Erythroblast (primary cell): ENCODE measurements around the gene JAK2.

Experiments used
- GATA1 ChIP-seq: IDR thresholded peaks from 2 replicates; pipeline ENCODE4 v1.6.1; 2011; ENCODE audit warnings: low read depth, mild to moderate bottlenecking, control low read depth, low read length, moderate library complexity
- POLR2A ChIP-seq: IDR thresholded peaks from 2 replicates; pipeline ENCODE4 v1.6.1; 2011; ENCODE audit warnings: mild to moderate bottlenecking, low read length

DNA sequence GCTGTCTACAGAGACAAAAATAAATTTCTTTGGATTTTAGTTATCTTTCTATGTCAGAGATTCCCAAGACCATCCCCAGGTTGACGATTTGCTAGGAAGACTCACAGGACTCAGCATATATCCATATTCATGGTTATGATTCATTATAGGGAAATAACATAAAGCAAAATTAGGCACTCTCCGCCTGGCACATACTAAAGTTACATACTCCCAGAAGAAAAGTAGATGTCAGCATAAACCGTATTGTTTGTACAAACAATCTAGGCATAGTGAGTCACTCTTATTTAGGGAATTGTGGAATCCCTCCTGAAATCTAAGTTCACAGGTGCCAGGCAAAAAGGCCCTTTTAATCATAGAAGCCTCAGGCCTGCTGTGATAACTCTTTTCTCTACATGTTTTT lies 137.4 kb downstream of the JAK2 start:
- no peak for TF ChIP-seq POLR2A
- no peak for TF ChIP-seq GATA1
